GM13976 (cell line): ENCODE data around the gene RAC2.
A peak's percentile ranks its signal among the peaks of the same experiment; 100 is the strongest.

ENCODE experiments used
- DNase-seq: peaks from one replicate; pipeline ENCODE4 v3.0.0; 2012; ENCODE audit warnings: low spot score
- CTCF ChIP-seq: IDR thresholded peaks from 2 replicates; pipeline ENCODE4 v1.5.1; 2012; ENCODE audit warnings: borderline replicate concordance, mild to moderate bottlenecking; ENCODE audit not compliant: insufficient read depth; ENCODE audit errors: extremely low read depth, missing control alignments, control extremely low read depth
- in situ Hi-C: fragments of 300-500 bp; cut with MboI; formaldehyde crosslinking; loops from one replicate; pipeline ENCODE4 v1.12.0; 2022; ENCODE audit warnings: low sequenced_read_pairs, mixed read lengths, inconsistent platforms; ENCODE audit not compliant: unreplicated experiment

RAC2 gene

GRCh38 chr22:37277384-37277783 is 33.3 kb upstream of the RAC2 start:
- in situ Hi-C loops, result no loop called here
- TF ChIP-seq CTCF, result no peak
- DNase-seq, result no peak

- no peak for TF ChIP-seq CTCF
- DNase-seq, result no peak
- in situ Hi-C loops, result no loop called here
Measured at GRCh38 chr22:37276776-37277175, 32.7 kb upstream of the RAC2 start.

DNA sequence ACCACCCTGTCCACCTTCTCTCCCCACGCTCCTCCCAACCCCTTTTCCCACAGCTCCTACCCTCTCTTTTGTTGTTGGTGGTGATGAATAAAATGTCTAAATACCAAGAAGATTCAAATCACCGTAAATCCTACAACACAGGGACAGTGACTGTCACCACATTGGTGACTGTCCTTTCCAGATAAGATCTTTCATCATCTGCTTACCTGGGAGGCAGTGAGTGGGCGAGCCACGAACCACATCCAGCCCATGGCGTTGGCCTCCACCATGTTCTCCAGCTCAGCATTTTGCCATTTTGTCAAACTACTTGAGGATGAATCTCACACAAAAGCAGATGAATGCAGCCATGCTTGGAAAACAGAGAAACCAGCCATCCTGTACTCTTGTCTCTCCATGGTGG is 31.6 kb upstream of the RAC2 start:
- TF ChIP-seq CTCF, result no peak
- no peak for DNase-seq
- in situ Hi-C loops, result no loop called here

DNA sequence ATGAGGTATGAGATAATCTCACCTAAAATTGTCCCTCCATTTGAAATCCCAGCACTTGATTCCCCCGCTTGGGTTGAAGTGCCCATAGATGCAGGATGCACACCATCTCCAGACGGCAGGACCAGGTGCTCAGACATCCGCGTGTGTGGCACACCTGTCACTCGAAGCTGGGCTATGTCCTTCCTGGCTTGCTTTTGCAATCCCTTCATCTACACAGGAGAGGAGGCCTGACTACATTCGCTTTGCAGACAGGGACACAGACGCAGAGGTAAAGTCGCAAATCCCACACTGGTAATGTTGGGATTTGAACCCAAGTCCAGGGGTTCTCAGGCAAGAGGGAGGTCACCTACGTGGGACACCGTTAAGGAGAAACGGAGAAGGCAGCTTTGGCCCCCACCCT is 31.1 kb upstream of the RAC2 start:
- DNase-seq, result no peak
- in situ Hi-C loops, result no loop called here
- TF ChIP-seq CTCF, result no peak

- in situ Hi-C loops, result no loop called here
- TF ChIP-seq CTCF, result no peak
- peak; percentile 78 for DNase-seq
Measured at GRCh38 chr22:37274380-37274862, 30.4 kb upstream of the RAC2 start.

- TF ChIP-seq CTCF, result no peak
- DNase-seq, result no peak
- in situ Hi-C loops, result no loop called here
Measured at GRCh38 chr22:37273846-37274225, 29.8 kb upstream of the RAC2 start.
